OCI-LY3 (cell line): ENCODE data around the gene TAF8.

Experiments used
- H2AFZ ChIP-seq: fragments of 200-600, 300-600 bp; shearing (Covaris generic); 2 replicates; pipeline ENCODE4 v1.6.0; 2014; ENCODE audit warnings: antibody characterized with exemption, low read depth, low read length
- H3K27ac ChIP-seq: fragments of 200-600, 300-600 bp; sonication (generic); 2 replicates; pipeline ENCODE4 v1.5.1; 2014; ENCODE audit warnings: mild to moderate bottlenecking, low read length, moderate library complexity, mixed read lengths
- H3K27me3 ChIP-seq: fragments of 200-600, 300-600 bp; sonication (generic); 2 replicates; pipeline ENCODE4 v1.6.1; 2014; ENCODE audit warnings: low read depth, low read length, mixed read lengths
- H3K36me3 ChIP-seq: fragments of 200-600, 300-600 bp; sonication (generic); replicated peaks from 2 replicates; pipeline ENCODE3; 2014; ENCODE audit warnings: low read depth, low read length, mixed read lengths
- H3K4me1 ChIP-seq: fragments of 300-600, 200-600 bp; sonication (generic); 2 replicates; pipeline ENCODE4 v1.6.1; 2014; ENCODE audit warnings: low read length, mixed read lengths
- H3K4me2 ChIP-seq: fragments of 200-600, 300-600 bp; sonication (generic); 2 replicates; pipeline ENCODE4 v1.6.1; 2014; ENCODE audit warnings: low read length, mixed read lengths
- H3K4me3 ChIP-seq: fragments of 300-600, 200-600 bp; sonication (generic); 2 replicates; pipeline ENCODE4 v1.5.1; 2014; ENCODE audit warnings: antibody characterized with exemption, mild to moderate bottlenecking, low read length, moderate library complexity
- H3K79me2 ChIP-seq: fragments of 300-600, 200-600 bp; shearing (Covaris generic); 2 replicates; pipeline ENCODE4 v1.6.1; 2014; ENCODE audit warnings: mild to moderate bottlenecking, low read length, mixed read lengths
- H3K9ac ChIP-seq: fragments of 300-600, 200-600 bp; shearing (Covaris generic); 2 replicates; pipeline ENCODE4 v1.6.0; 2014; ENCODE audit warnings: mild to moderate bottlenecking, low read length, moderate library complexity
- H3K9me3 ChIP-seq: fragments of 200-600, 300-600 bp; shearing (Covaris generic); 2 replicates; pipeline ENCODE4 v1.6.1; 2014; ENCODE audit warnings: low read length, mixed read lengths; ENCODE audit not compliant: insufficient read depth
- H4K20me1 ChIP-seq: fragments of 200-600, 300-600 bp; sonication (generic); 2 replicates; pipeline ENCODE4 v1.6.1; 2016; ENCODE audit warnings: low read length, mixed read lengths; ENCODE audit not compliant: insufficient read depth
- CTCF ChIP-seq: fragments of 200-600, 300-600 bp; sonication (generic); IDR thresholded peaks from 2 replicates; pipeline ENCODE4 v1.5.1; 2014; ENCODE audit warnings: antibody characterized with exemption, low read length, low read depth
- EZH2phosphoT487 ChIP-seq: fragments of 200-600 bp; shearing (Covaris generic); IDR thresholded peaks from 2 replicates; pipeline ENCODE4 v1.6.1; 2018; ENCODE audit warnings: antibody characterized with exemption, mixed run types, low read depth

The TAF8 gene

DNA sequence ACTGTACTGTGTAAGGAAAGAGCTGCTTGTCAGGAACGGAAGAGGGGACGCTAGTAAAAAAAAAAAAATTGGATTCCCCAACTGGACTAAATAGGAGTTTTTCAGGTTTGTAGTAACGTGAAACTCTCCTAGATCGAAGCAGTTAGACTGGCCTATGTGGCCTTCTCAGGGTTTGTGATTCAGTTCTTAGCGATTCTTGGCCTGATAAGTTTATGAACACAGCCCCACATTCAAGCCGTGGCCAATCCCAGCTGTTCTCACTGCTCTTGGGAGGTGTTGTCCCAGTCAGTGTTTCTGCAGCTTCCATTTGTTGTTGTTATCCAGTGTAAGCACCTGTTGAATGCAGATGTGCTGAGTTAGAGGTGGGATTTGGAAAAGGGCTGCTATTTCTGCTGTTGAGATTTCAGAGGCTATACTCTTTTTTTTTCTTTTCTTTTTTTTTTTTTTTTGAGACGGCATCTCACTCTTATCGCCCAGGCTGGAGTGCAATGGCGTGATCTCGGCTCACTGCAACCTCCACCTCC, 29.7 kb downstream of the TAF8 start:
- Histone ChIP-seq H3K79me2 (no peaks in the 10 kb centered on the region), H3K4me3 (no peak overlapping the region), H3K9me3 (no peaks in the 10 kb centered on the region), H2AFZ (no peak overlapping the region), H3K27ac (no peak overlapping the region), H3K9ac (no peak overlapping the region), H3K4me1 (0 out of 2 replicates have a peak, but pooled peaks cover 3% of the 10 kb centered on the region), H3K27me3 (no peaks in the 10 kb centered on the region), H4K20me1 (no peaks in the 10 kb centered on the region), H3K36me3 (peaks cover 23% of the 10 kb centered on the region), H3K4me2 (no peak overlapping the region)
- TF ChIP-seq EZH2phosphoT487, result no peak
- no peak for TF ChIP-seq CTCF

DNA sequence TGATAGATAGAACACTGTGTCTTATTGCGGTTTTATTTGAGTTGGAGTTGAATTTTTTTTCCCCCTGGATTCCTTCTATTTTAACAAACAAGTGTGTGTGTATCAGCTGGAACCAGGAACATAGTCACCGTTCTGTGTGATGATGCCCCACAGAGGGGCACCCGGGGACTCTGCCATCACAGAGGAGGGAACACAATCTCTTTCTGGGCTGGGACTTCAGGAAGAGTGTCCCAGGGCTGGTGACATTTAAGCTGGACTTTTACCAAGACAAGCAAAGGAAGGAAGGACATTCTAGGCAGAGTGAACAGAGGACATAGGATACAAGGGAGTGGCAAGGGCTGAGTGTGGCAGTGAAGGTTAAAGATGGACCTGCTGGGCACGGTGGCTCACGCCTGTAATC, 33.2 kb downstream of the TAF8 start:
- H3K4me2 ChIP-seq, result no peak overlapping the region
- peaks cover 7% of the 10 kb centered on the region for H3K36me3 ChIP-seq
- no peaks in the 10 kb centered on the region for H3K27me3 ChIP-seq
- no peaks in the 10 kb centered on the region for H3K79me2 ChIP-seq
- H3K9me3 ChIP-seq, result no peaks in the 10 kb centered on the region
- no peak for TF ChIP-seq EZH2phosphoT487
- no peak for TF ChIP-seq CTCF
- H3K4me3 ChIP-seq, result no peak overlapping the region
- no peak overlapping the region for H3K9ac ChIP-seq
- no peaks in the 10 kb centered on the region for H4K20me1 ChIP-seq
- H3K27ac ChIP-seq, result no peak overlapping the region
- 0 out of 2 replicates have a peak, but pooled peaks cover 3% of the 10 kb centered on the region for H3K4me1 ChIP-seq
- no peak overlapping the region for H2AFZ ChIP-seq

- H3K9ac ChIP-seq, result no peak overlapping the region
- H3K36me3 ChIP-seq, result peaks cover 1% of the 10 kb centered on the region
- H3K4me1 ChIP-seq, result 0 out of 2 replicates have a peak, but pooled peaks cover 3% of the 10 kb centered on the region
- no peaks in the 10 kb centered on the region for H3K9me3 ChIP-seq
- H3K27me3 ChIP-seq, result no peaks in the 10 kb centered on the region
- TF ChIP-seq CTCF (no peak), EZH2phosphoT487 (no peak)
- no peak overlapping the region for H3K27ac ChIP-seq
- H3K4me2 ChIP-seq, result no peak overlapping the region
- no peaks in the 10 kb centered on the region for H3K79me2 ChIP-seq
- H3K4me3 ChIP-seq, result no peak overlapping the region
- no peak overlapping the region for H2AFZ ChIP-seq
- H4K20me1 ChIP-seq, result no peaks in the 10 kb centered on the region
Observed at GRCh38 chr6:42084889-42085288, 34.6 kb downstream of the TAF8 start.

- Histone ChIP-seq H3K36me3 (no peaks in the 10 kb centered on the region), H3K4me2 (no peak overlapping the region), H4K20me1 (no peaks in the 10 kb centered on the region), H3K4me1 (0 out of 2 replicates have a peak, but pooled peaks cover 3% of the 10 kb centered on the region), H3K27ac (no peak overlapping the region), H3K79me2 (no peaks in the 10 kb centered on the region), H3K9me3 (no peaks in the 10 kb centered on the region), H2AFZ (no peak overlapping the region), H3K9ac (no peak overlapping the region), H3K27me3 (no peaks in the 10 kb centered on the region), H3K4me3 (no peak overlapping the region)
- TF ChIP-seq EZH2phosphoT487 (no peak), CTCF (no peak)
Observed at GRCh38 chr6:42086046-42087035, 36.0 kb downstream of the TAF8 start.
